Ishikawa (cell line): ENCODE measurements around the gene POC5.

Experiments used
- CEBPB ChIP-seq: IDR thresholded peaks from 2 replicates; pipeline ENCODE4 v1.6.1; 2012
- CREB1 ChIP-seq: IDR thresholded peaks from 2 replicates; pipeline ENCODE4 v1.6.1; 2012; ENCODE audit warnings: low read depth
- EGR1 ChIP-seq: IDR thresholded peaks from 2 replicates; pipeline ENCODE4 v1.6.1; 2012
- EP300 ChIP-seq: IDR thresholded peaks from 2 replicates; pipeline ENCODE4 v1.6.1; 2012; ENCODE audit warnings: borderline replicate concordance
- FOXM1 ChIP-seq: IDR thresholded peaks from 2 replicates; pipeline ENCODE4 v1.6.1; 2012; ENCODE audit warnings: low read depth, borderline replicate concordance
- NFIC ChIP-seq: IDR thresholded peaks from 2 replicates; pipeline ENCODE4 v1.6.1; 2012
- RAD21 ChIP-seq: IDR thresholded peaks from 2 replicates; pipeline ENCODE4 v1.6.1; 2012; ENCODE audit warnings: low read depth
- REST ChIP-seq: IDR thresholded peaks from 2 replicates; pipeline ENCODE4 v1.6.1; 2012; ENCODE audit warnings: low read depth, mild to moderate bottlenecking
- TAF1 ChIP-seq: IDR thresholded peaks from 2 replicates; pipeline ENCODE4 v1.6.1; 2012; ENCODE audit warnings: low read depth, mild to moderate bottlenecking
- TCF12 ChIP-seq: IDR thresholded peaks from 2 replicates; pipeline ENCODE4 v1.6.1; 2012; ENCODE audit warnings: low read depth
- TEAD4 ChIP-seq: IDR thresholded peaks from 2 replicates; pipeline ENCODE4 v1.6.1; 2012
- USF1 ChIP-seq: IDR thresholded peaks from 2 replicates; pipeline ENCODE4 v1.6.1; 2012
- YY1 ChIP-seq: IDR thresholded peaks from 2 replicates; pipeline ENCODE4 v1.6.1; 2012; ENCODE audit warnings: low read depth
- ZBTB7A ChIP-seq: IDR thresholded peaks from 2 replicates; pipeline ENCODE4 v1.6.1; 2012; ENCODE audit warnings: low read depth
- TF ChIP-seq, protein P1 (sequence below): IDR thresholded peaks from 2 replicates; pipeline ENCODE4 v1.6.1; 2012

The POC5 gene

DNA sequence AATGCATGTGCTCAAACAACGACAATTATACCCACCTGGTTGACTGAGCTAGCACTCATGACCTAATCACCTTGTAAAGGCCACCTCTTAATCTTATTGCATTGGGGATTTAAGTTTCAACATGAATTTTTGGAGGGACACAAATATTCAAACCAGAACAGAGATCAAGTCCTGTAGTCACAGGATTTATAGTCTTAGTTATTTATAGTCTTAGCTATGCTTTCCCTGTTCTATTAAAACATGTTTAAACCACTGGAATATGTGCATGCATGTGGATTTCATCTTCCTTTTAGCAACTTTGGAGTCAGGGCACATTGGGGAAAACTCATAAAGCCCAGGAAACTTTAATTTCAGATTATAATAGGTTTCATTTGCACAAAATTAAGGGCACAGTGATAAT is 79.3 kb downstream of the POC5 start:
- TF ChIP-seq NFIC (no peak), USF1 (no peak), CREB1 (no peak), TAF1 (no peak), ZBTB7A (no peak), REST (no peak), RAD21 (no peak), YY1 (no peak), EP300 (no peak), EGR1 (no peak), CEBPB (no peak), TEAD4 (no peak), TCF12 (no peak), FOXM1 (no peak)
- TF ChIP-seq, protein P1, sequence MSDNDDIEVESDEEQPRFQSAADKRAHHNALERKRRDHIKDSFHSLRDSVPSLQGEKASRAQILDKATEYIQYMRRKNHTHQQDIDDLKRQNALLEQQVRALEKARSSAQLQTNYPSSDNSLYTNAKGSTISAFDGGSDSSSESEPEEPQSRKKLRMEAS, result no peak

DNA sequence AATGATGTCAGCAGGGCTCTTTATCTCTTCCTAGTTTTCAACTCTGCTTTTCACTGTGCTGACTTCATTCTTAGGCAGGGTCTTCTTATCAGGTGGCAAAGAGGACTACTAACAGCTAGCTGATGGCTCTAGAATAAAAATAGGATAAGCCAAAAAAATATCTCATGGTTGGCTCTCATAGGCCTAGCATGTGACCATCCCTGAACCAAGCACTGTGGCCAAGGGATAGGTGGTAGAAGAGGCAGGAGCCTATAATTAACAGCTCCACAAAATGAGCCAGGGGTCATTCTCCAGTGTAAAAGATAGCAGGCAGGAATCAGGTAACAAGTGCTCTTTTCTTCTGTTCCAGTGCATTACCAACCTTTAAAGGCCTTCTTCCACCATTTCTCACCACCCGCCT is 84.9 kb downstream of the POC5 start:
- TF ChIP-seq RAD21, result no peak
- TF ChIP-seq USF1, result no peak
- TF ChIP-seq NFIC, result no peak
- TF ChIP-seq, protein P1, result no peak
- TF ChIP-seq CEBPB, result no peak
- no peak for TF ChIP-seq YY1
- no peak for TF ChIP-seq EP300
- TF ChIP-seq EGR1, result no peak
- no peak for TF ChIP-seq REST
- TF ChIP-seq TAF1, result no peak
- TF ChIP-seq FOXM1, result no peak
- no peak for TF ChIP-seq TCF12
- TF ChIP-seq CREB1, result no peak
- TF ChIP-seq TEAD4, result no peak
- TF ChIP-seq ZBTB7A, result no peak

DNA sequence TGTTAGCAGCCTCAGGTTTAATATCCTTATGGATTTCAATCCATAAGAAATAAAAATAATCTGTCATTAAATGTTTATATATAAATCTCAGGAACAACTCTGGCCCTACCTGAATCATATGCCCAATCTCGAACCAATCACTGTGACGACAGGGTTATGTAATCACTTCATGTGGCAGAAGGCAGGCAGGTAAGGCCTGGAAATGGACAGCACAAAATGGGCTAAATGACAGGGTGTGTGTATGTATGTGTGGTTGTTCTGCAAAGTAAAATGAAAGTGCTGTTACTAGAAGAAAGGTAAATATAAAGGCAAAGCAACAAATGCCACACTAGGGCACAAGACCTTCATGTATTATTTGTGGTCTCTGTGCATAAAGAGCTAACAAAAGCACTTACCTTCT is 86.4 kb downstream of the POC5 start:
- TF ChIP-seq RAD21 (no peak), TAF1 (no peak), CEBPB (no peak)

DNA sequence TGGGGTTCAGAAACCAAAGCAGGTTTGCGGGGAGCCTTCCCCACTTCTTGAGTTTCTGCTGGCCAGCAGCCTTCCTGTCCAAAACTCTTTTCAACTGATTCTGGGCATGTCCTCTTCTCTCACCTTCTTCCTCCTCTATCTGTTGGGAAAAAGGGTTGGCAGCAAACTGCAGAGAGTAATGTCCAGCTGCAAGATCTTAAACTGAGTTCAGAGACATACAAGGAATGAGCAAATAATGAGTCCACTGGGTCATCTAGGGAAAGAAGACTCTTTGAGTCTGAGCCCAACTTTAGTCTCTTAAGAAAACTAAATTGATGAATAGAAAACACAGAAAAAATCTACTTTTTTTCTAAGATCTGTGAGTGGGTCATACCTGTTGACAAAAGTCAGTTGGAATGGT is 89.4 kb downstream of the POC5 start:
- TF ChIP-seq TEAD4, result no peak

DNA sequence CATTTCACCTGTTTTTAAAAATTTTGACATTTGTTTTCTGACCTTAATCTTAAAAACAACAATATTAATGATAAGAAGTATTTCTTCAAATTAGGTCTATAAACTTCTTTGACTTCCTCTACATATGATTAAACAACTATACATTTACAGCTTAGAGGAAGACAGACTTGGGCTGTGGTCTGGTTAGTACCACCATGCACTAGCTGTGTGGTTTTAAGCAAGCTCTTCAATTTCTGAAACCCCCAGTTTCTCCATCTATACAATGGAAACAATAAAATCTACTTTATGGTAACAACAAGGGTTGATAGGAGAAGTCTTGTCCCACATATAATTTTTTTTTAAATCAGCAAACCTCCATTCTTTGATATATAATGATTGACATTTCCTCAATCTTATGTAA is 90.3 kb downstream of the POC5 start:
- TF ChIP-seq ZBTB7A (no peak), YY1 (no peak), TCF12 (no peak), REST (no peak), NFIC (no peak), EGR1 (no peak), TAF1 (no peak), USF1 (no peak), FOXM1 (no peak)
